Activated T-helper 1 cell treated with anti-CD3 and anti-CD28 coated beads, Interleukin-2, amount 50 U/mL, for 16 hours (primary cell): ENCODE results near the gene CBLC.

ENCODE experiments used
- DNase-seq, 2 donors: peaks; one replicate each; pipeline ENCODE4 v3.0.0-alpha.2; 2020; ENCODE audit warnings: low read depth in 1 of 2, low spot score in 1 of 2

The CBLC gene, protein sequence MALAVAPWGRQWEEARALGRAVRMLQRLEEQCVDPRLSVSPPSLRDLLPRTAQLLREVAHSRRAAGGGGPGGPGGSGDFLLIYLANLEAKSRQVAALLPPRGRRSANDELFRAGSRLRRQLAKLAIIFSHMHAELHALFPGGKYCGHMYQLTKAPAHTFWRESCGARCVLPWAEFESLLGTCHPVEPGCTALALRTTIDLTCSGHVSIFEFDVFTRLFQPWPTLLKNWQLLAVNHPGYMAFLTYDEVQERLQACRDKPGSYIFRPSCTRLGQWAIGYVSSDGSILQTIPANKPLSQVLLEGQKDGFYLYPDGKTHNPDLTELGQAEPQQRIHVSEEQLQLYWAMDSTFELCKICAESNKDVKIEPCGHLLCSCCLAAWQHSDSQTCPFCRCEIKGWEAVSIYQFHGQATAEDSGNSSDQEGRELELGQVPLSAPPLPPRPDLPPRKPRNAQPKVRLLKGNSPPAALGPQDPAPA

DNA sequence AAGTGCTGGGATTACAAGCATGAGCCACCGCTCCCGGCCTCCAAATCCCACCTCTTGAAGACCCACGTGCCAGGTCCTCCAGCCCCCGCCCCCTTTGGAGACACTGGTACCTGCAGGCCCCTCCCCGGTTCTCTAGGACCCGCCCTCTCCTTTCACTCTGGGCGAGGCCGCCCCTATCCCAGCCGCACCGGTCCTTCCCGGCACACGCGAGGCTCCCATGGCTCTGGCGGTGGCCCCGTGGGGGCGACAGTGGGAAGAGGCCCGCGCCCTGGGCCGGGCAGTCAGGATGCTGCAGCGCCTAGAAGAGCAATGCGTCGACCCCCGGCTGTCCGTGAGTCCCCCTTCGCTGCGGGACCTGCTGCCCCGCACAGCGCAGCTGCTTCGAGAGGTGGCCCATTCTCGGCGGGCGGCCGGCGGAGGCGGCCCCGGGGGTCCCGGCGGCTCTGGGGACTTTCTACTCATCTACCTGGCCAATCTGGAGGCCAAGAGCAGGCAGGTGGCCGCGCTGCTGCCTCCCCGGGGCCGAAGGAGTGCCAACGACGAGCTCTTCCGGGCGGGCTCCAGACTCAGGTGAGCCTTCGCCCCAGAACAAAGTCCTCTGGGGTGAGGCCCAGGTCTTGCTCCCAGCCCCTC is at the start of gene CBLC:
Gene CBLC (plus strand): TSS at position 176 of the 633 bp plus-strand sequence. CDS start 42 bp downstream, at position 218.
- no peak for DNase-seq

DNA sequence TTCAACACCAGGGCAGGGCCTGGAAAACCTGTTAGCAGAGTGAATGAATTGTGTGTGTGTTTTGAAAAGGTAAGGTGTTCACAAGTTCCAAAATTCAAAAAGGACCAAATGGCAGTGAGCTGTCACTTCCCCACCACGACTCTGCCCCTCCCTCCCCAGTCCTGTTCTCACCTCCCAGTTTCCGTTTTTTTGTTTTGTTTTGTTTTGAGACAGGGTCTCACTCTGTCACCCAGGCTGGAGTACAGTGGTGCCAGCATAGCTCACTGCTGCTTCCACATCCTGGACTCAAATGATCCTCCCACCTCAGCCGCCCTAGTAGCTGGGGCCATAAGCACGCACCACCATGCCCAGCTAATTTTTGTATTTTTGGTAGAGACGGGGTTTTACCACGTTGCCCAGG is 49.5 kb upstream of the CBLC start:
- no peak for DNase-seq

DNA sequence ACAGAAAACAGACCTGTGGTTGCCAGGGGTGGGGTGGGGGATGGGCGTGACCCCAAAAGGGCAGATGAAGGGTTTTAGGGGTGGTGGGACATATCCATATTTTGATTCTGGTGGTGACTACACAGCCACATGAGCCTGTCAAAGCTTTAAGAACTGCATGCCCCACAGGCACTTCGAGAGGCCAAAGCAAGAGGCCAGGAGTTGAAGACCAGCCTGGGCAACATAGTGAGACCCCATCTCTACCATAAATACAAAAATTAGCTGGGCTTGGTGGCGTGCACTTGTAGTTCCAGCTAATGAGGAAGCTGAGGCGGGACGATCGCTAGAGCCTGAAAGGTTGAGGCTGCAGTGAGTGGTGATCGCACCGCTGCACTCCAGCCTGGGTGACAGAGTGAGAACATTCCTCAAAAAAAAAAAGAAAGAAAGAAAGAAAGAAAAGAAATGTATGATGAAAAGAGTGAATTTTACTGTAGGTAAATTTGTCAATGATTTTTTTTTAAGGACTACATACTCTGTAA is 48.1 kb upstream of the CBLC start:
- DNase-seq, result no peak

DNA sequence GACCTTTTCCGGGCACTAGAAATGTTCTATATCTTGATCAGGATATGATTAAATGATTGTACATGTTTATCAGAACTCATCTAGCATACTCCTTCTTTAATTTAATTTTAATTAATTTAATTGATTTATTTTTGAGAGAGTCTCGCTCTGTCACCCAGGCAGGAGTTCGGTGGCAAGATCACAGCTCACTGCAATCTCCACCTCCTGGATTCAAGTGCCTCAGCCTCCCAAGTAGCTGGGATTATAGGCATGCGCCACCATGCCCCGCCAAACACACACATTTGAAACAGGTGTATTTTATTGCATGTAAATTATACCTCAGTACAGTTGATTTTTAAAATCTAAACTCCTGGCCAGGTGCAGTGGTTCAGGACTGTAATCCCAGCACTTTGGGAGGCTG is 46.6 kb upstream of the CBLC start:
- DNase-seq, result no peak

DNA sequence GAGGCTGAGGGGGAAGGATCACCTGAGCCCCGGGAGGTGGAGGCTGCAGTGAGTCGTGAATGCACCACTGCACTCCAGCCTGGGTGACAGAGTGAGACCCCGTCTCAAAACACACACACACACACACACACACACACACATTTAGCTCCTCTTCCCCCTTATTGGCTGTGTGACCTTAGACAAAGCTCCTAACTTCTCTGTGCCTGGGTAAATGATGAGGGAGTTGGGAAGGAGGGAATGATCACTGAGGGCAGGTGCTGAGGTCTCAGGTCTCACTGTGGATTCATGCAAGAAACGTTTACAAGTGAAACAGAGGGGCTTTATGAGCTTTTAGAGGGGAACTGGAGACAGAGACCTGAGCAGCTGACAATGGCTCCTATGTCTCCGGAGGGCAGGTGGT is 46.1 kb upstream of the CBLC start:
- no peak for DNase-seq

DNA sequence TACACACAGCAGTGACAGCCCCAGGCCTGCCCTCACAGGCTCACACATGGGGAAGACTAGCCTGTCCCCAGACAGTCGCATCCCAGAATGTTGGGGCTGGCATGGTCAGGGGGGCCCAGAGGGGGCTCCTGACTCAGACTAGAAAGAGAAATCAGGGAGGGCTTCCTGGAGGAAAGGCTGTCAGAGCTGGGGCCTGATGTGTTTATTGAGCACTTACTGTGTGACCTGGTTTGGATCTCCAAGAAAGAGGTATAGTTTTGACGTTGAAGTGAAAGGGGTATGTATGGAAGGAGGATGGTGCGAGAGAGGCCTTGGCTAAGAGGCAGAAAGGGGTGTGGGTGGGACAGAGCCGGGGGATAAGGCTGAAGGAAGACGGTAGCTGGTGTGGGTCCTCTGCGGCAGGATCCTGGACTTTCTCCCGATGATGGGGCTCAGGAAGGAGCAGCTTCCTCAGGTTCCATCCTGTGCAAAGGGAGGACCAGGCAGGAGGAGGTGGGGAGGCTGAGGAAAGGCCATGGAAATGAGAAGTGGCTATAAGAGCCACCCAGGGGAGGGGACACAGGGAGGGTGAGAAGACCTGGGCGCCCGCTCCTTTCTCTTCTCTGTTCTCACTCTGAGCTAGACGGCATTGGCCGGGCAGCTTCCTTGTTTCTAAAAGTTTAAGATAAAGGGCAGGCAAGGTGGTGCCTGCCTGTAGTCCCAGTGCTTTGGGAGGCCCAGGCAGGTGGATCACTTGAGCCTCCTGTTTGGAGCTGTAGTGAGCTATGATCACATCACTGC is 45.3 kb upstream of the CBLC start:
- DNase-seq, result no peak

DNA sequence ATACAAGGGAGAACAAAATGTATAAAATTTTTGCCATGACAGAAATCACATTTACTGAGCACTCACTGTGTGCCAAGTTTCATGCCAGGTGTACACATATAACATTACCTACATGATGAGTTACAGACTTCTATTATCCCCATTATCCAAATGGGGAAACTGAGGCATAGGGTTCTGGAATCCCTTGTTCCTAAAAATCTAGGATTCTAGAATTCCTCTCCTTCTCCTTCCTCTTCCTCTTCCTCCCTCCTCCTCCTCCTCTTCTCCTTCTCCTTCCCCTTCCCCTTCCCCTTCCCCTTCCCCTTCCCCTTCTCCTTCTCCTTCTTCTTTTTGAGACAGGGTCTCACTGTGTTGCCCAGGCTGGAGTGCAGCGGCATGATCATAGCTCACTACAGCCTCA is 43.3 kb upstream of the CBLC start:
- no peak for DNase-seq

DNA sequence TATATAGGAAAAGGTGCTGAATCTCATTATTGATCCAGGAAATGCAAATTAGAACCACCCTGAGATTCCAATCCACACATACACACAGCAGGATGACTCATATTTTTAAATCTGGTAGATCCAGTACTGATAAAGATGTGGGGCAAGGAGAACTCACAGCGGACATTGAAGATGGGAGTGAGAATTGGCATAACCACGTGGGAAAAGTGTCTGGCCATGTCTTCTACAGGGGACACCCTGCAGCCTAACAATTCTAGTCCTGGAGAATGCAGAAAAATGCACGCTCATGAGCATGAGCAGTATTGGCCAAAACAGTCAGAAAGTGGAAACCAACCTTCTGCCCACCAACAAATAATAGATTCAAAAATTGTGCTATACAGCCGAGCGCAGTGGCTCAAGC is 42.7 kb upstream of the CBLC start:
- DNase-seq, result no peak

DNA sequence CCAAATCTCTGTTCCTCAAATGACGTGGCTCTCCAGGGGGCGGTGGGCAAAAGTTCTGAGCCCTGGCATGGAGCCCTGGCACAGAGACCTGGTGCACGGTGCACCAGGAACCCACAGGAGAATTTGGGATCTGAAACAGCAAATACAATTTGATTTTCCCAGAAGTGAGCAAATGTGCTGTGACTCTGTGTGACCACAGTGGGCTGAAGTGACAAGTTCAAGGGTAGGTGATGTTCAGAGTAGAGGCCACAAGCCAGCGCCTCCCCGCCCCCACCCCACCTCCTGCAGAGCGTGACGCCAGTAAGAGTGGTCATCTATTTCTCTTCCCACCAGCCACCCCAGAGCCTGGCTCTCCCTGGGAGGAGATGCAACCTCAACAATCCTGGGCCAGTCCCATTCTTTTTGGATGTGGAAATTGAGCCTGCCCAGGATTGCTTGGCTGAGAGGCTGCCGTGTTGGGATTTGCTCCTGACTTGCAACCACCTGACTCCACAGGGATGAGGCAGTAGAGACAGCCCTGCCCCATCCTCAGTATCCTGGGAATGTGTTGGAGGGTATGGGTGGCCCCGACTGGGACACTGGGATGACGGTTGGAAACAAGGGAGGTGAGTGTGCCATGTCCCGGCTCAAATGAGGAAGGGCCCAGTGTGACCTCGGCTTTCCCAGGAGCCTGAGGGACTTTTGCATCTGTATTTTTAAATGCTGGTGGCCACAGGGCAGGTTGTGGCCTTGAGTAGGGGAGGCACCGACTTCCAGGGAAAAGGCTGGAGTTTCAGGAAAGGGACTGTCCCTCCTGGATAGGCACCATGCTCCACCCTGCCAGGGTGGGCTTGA is 40.2 kb upstream of the CBLC start:
- DNase-seq, result no peak

DNA sequence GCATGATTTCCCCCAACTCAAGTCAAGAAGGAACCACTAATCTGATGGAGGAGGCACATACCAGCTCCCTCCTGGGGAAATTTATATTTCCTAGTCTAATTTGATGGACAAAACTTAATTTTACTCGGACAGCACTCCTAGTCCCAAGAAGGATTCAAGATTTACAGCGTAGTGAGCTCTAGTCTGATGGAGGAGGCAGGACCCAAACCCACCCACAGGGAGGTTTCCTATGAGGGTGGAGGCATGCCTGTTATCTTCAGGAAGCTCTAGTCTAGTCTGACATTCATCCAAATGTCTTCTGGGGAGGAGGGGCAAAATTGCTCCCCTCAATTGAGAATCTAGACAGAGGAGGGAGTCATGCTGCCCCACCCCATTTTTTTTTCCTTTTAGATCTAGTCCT is 39.6 kb upstream of the CBLC start:
- DNase-seq, result no peak

DNA sequence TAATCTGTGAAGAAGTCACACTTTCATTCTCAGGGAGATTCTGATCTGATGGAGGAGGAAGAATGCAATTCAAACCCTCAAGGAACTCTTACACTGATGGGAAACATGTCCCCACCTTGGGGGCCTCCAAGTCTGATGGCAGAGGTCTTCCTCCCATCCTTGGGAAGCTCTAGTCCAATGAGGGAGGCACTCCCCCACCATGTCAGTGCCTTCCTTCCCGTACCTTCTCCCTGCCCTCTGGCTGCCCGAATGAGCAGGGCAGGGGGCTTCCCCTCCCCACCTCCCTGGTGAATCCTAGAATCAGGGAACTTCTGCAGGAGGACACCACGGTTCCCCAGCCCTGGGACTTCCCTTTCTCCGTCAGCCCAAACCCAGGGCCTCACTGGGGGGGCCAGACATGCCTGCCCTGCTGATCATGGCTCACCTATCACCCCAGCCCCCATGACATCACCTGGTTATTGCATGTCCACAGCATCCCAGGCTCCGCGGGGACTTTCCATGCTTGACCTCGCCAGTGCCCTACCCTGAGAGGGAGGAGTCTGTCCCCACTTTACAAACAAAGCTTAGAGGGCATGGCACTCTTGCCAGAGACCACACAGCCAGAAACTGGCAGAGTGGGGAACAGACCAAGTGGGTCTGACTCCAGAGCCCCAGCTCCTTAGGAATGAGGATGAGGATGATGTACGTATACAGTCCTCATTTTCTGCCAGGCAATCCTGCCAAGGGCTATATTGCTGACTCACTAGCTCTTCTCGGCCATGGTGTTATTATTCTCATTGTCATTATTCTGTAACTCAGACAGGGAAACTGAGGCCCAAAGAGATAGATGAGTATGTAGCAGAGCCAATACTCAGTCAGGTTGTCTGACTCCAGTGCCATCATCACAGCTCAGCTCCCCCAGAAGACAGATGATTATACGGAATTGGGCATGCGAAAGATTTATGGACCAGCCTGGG is 38.8 kb upstream of the CBLC start:
- DNase-seq, result no peak

DNA sequence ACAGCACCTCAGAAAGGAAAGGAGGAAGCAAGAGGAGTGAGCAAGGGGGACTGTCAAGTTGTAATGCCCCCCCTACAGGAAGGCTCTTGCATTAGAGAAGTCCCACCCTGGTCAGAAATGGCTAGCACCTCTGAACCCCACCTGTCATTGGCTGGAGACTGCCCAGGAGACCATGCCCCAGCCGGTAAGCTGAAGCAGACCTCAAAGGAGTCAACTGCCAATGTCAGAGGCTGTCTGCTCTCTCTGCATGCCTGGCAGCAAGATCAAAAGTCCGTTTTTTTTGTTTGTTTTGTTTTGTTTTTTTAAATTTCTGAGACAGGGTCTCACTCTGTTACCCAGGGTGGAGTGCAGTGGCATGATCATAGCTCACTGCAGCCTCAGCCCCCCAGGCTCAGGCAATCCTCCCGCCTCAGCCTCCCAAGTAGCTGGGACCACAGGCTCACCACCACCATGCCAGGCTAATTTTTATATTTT is 37.3 kb upstream of the CBLC start:
- DNase-seq, result no peak

DNA sequence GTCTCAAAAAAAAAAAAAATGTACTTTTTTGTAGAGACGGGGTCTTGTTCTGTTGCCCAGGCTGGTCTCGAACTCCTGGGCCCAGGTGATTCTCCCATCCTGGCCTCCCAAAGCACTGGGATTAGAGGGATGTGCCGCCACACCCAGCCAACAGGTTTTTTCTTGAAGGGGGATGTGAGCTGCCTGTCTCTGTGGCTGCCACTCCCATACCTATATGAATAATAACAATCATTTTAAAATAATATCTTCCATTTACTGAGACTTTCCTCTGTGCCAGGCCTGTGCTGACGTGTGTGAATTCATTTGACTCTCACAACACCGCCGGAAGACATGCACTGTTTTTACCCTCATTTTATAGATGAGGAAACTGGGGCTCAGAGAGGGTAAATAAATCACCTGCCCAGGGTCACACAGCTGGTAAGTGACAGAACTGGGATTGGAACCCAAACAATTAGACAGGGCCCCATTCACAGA is 36.4 kb upstream of the CBLC start:
- DNase-seq, result no peak

DNA sequence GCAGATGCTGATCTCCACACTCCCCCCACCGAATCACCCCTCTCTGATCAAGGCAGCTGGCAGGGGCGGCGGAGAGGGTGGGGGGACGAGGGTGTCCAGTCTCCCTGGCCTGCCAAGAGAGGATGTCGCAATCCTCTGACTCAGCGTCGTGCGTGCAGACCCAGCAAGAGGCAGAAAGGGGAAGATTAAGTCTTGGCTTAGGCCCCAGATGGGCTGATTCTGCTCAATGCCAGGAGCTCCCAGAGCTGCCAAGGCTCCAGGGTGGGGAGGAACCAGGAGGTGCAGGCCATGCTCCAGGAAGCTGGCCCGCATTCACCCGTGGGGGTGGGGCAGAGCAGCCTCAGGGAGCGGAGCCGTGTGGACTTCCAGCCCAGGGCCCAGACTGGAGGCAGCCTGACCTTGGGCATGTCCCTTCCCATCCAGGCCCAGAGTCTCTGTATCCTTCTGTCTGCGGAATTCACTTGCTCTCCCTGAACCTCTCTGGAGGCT is 35.8 kb upstream of the CBLC start:
- no peak for DNase-seq

DNA sequence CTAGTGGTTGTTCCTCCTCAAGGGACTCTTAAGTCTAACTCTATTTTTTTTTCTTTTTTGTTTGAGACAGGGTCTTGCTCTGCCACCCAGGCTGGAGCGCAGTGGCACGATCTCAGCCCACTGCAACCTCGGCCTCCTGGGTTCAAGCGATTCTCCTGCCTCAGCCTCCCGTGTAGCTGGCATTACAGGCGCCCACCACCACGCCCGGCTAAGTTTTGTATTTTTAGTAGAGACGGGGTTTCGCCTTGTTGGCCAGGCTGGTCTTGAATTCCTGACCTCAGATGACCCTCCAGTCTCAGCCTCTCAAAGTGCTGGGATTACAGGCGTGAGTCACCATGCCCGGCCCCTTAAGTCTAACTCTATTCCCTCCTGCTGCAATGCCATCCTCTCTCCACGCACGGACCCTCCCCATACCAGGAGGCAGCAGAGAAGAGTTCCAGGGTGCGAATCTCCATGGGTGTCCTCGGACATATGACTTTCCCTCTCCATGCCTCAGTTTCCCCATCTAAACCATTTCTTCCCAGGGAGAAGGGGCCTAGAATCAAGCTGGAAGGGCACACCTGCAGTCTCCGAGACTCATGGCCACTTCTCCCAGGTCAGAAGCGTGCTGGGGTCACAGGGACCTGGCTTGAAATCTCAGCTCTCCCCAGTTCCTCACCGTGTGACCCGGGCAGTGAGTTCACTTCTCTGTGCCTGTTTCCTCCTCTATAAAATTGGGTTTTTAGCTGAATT is 35.2 kb upstream of the CBLC start:
- no peak for DNase-seq

DNA sequence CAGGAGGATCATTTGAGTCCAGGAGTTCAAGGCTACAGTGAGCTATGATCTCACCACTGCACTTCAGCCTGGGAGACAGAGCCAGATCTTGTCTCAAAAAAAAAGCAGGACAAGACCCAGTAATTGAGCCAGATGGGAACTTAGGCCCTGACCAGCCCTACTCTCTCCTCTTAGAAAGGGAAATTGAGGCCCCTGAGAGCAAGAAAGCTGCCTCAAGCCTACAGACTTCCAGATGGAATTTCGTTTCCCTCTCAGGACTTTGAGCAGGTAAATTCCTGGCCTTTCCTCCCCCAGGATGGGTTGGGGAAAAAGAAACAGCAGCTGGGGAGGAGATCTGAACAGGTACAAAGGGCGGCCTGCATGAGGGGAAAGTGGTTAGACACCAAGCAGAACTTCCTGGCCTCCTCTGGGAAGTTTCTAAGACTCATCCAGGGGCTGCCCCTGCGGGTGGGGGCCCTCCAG is 32.8 kb upstream of the CBLC start:
- DNase-seq, result no peak

DNA sequence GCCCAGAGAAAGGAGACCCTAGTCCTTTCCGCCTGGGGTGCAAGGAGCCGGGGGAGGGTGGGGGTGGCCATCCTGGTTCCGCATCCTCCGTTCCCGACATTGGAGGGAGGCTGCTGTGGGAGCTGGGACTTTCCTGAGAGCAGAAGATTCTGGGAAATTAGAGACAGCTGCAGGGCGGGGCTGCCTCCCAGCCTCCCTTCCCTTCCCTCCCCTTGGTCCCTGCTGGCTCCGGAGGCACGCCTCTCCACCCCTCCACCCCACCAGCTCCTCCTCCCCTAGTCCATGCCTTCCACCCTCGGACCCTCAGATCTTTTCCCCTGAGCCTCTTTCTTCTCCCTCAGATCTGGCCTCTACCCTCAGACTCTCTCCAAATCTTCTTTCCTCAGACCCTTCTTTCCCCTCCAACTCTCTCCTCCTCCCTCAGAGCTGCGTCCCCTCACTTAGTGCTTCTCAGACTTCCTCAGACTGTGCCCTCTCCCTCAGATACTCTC is 32.3 kb upstream of the CBLC start:
- no peak for DNase-seq

DNA sequence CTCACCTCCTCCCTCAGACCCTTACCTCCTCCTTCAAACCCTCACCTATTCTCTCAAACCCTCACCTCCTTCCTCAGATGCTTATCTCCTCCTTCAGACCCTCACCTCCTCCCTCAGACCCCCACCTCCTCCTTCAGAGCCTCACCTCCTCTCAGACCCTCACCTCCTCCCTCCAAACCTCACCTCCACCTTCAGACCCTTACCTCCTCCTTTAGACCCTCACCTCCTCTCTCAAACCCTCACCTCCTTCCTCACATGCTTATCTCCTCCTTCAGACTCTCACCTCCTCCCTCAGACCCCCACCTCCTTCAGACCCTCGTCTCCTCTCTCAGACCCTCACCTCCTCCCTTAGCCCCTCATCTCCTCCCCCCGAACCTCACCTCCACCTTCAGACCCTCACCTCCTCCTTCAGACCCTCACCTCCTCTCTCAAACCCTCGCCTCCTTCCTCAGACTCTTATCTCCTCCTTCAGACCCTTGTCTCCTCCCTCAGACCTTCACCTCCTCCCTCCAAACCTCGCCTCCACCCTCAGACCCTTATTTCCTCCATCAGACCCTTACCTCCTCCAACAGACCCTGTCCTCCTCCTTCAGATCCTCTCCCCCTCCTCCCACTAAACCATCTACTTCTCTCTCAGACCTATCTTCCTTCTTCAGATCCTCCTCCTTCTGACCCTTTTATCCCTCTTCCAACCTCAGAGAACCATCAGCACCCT is 31.6 kb upstream of the CBLC start:
- DNase-seq, result no peak
